T47D (cell line): ENCODE measurements around the gene LAD1.

Experiments
- DNase-seq, 2 experiments: peaks; one replicate each; pipeline versions ENCODE4 v3.0.0 to v3.0.0-alpha.2; 2011 to 2012; ENCODE audit warnings: low read depth in 1 of 2, low spot score in 1 of 2
- JUND ChIP-seq: IDR thresholded peaks from 2 replicates; pipeline ENCODE4 v1.6.1; 2012; ENCODE audit warnings: low read depth
- in situ Hi-C: cut with HindIII; loops from 2 replicates; pipeline ENCODE4 v1.10.0; 2016; ENCODE audit warnings: low sequenced_read_pairs, low pct_unique_long_range_greater_than_20kb

The LAD1 gene

GRCh38 chr1:201345081-201345355 is 54.1 kb downstream of the LAD1 start:
- TF ChIP-seq JUND = no peak
- no peak for DNase-seq

GRCh38 chr1:201344206-201345080 is 54.7 kb downstream of the LAD1 start:
- DNase-seq = no peak
- in situ Hi-C loops = no loop called here
- TF ChIP-seq JUND = no peak

More at GRCh38 chr1:201345081-201345355, 54.1 kb downstream of the LAD1 start:
- in situ Hi-C loops = no loop called here

- in situ Hi-C loops = no loop called here
- no peak for DNase-seq
- no peak for TF ChIP-seq JUND
Measured at GRCh38 chr1:201341377-201341776, 57.7 kb downstream of the LAD1 start.

GRCh38 chr1:201336711-201337450 is 62.2 kb downstream of the LAD1 start:
- in situ Hi-C loops = no loop called here
- DNase-seq = no peak
- TF ChIP-seq JUND = no peak

- no peak for TF ChIP-seq JUND
- DNase-seq = no peak
- in situ Hi-C loops = no loop called here
Measured at GRCh38 chr1:201335901-201336300, 63.2 kb downstream of the LAD1 start.

GRCh38 chr1:201335174-201335870 is 63.8 kb downstream of the LAD1 start:
- DNase-seq = no peak
- in situ Hi-C loops = no loop called here
- no peak for TF ChIP-seq JUND

GRCh38 chr1:201334325-201335173 is 64.6 kb downstream of the LAD1 start:
- DNase-seq = no peak
- in situ Hi-C loops = no loop called here
- TF ChIP-seq JUND = no peak

- TF ChIP-seq JUND = no peak
- in situ Hi-C loops = no loop called here
- DNase-seq = no peak
Measured at GRCh38 chr1:201332616-201333335, 66.3 kb downstream of the LAD1 start.

- TF ChIP-seq JUND = no peak
- in situ Hi-C loops = no loop called here
- DNase-seq = no peak
Measured at GRCh38 chr1:201332021-201332420, 67.1 kb downstream of the LAD1 start.

- in situ Hi-C loops = no loop called here
- TF ChIP-seq JUND = no peak
- DNase-seq = no peak
Measured at GRCh38 chr1:201331166-201331565, 68.0 kb downstream of the LAD1 start.
